ENCODE results near the gene SLC45A1. TPM values are rescaled to one million over a fixed set of nuclear protein-coding genes. Genes with fewer than 3 reads are reported as not detected.
A peak's percentile ranks its signal among the peaks of the same experiment; 100 is the strongest.

The SLC45A1 gene
- total RNA-seq, 1 donor from 2014 or later = 1.8 TPM

- intact Hi-C loops (cut with micrococcal nuclease) = no loop called here
- DNase-seq = no peak
Measured at GRCh38 chr1:8352471-8352845, 34.5 kb downstream of the SLC45A1 start.

GRCh38 chr1:8352886-8353785, 35.2 kb downstream of the SLC45A1 start:
- Histone ChIP-seq H3K4me1 (peaks cover 91% of the 10 kb centered on the region), H3K9me3 (replicated peaks) (no peaks in the 10 kb centered on the region), H3K27ac (replicated peaks) (peak overlapping the region; percentile 87), H3K4me3 (no peak overlapping the region), H3K36me3 (peaks cover 48% of the 10 kb centered on the region), H3K27me3 (ENCODE audit: low read depth) (no peaks in the 10 kb centered on the region)
- intact Hi-C loops (cut with micrococcal nuclease) = no loop called here
- no peak for DNase-seq
- TF ChIP-seq CTCF (IDR thresholded peaks at IDR 0.05; ENCODE audit: borderline replicate concordance) = no peak

More at GRCh38 chr1:8352471-8352845, 34.5 kb downstream of the SLC45A1 start:
- no peak overlapping the region for H3K4me3 ChIP-seq
- peaks cover 41% of the 10 kb centered on the region for H3K36me3 ChIP-seq
- no peak for TF ChIP-seq CTCF (IDR thresholded peaks at IDR 0.05; ENCODE audit: borderline replicate concordance)
- peaks cover 91% of the 10 kb centered on the region for H3K4me1 ChIP-seq
- H3K27me3 ChIP-seq (ENCODE audit: low read depth) = no peaks in the 10 kb centered on the region
- H3K27ac ChIP-seq (replicated peaks) = peak overlapping the region; percentile 87
- H3K9me3 ChIP-seq (replicated peaks) = no peaks in the 10 kb centered on the region

- no peak for DNase-seq
- Histone ChIP-seq H3K4me1 (peaks cover 91% of the 10 kb centered on the region), H3K9me3 (replicated peaks) (no peaks in the 10 kb centered on the region), H3K27ac (replicated peaks) (peak overlapping the region; percentile 87), H3K36me3 (peaks cover 57% of the 10 kb centered on the region), H3K27me3 (ENCODE audit: low read depth) (no peaks in the 10 kb centered on the region), H3K4me3 (no peak overlapping the region)
- no peak for TF ChIP-seq CTCF (IDR thresholded peaks at IDR 0.05; ENCODE audit: borderline replicate concordance)
- intact Hi-C loops (cut with micrococcal nuclease) = no loop called here
Measured at GRCh38 chr1:8354038-8354437, 36.1 kb downstream of the SLC45A1 start.

- Histone ChIP-seq H3K9me3 (replicated peaks) (no peaks in the 10 kb centered on the region), H3K4me1 (peaks cover 83% of the 10 kb centered on the region), H3K27ac (replicated peaks) (peak overlapping the region; percentile 87), H3K27me3 (ENCODE audit: low read depth) (no peaks in the 10 kb centered on the region), H3K36me3 (peaks cover 73% of the 10 kb centered on the region), H3K4me3 (no peak overlapping the region)
- no peak for TF ChIP-seq CTCF (IDR thresholded peaks at IDR 0.05; ENCODE audit: borderline replicate concordance)
- peak; percentile 59 for DNase-seq
- intact Hi-C loops (cut with micrococcal nuclease) = no loop called here
Measured at GRCh38 chr1:8355439-8356255, 37.7 kb downstream of the SLC45A1 start.

- DNase-seq = no peak
- H3K4me1 ChIP-seq = peaks cover 79% of the 10 kb centered on the region
- H3K27ac ChIP-seq (replicated peaks) = peak overlapping the region; percentile 87
- peaks cover 82% of the 10 kb centered on the region for H3K36me3 ChIP-seq
- no peak overlapping the region for H3K4me3 ChIP-seq
- intact Hi-C loops (cut with micrococcal nuclease) = no loop called here
- no peaks in the 10 kb centered on the region for H3K9me3 ChIP-seq (replicated peaks)
- TF ChIP-seq CTCF (IDR thresholded peaks at IDR 0.05; ENCODE audit: borderline replicate concordance) = no peak
- no peaks in the 10 kb centered on the region for H3K27me3 ChIP-seq (ENCODE audit: low read depth)
Measured at GRCh38 chr1:8356256-8357209, 38.6 kb downstream of the SLC45A1 start.

All from left ventricle myocardium inferior (tissue), 1 donor.